ENCODE data around the gene DOK7. TPM values are rescaled to one million over a fixed set of nuclear protein-coding genes. Genes with fewer than 3 reads are reported as not detected.

DOK7 gene
- total RNA-seq, 4 donors from 2014 or later: not detected

DNA sequence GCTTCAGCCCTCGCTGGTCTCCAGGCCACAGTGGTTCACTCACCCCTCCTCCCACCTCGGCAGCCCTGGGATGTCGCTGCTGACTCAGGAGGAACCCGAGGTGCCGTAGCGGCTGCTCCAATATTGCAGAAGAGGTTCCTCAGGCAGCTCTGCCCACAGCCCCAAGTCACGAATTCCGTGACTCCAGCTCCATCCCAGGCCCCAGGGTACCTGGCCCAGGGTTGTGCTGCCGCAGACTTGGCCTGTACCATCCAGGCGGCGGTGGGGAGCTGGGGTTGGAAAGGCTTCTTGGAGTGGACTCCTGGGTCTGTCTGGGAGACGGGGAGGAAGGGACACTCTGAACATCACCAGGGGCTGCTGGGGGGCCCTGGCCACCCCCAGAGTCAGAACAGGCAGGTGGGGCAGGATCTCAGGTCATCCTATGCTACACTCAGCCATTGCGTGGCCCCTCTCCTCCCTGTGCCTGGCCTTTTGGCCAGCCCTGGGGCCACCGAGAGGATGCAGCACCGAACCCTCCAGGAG is 22.1 kb upstream of the DOK7 start:
- TF ChIP-seq, protein P1, sequence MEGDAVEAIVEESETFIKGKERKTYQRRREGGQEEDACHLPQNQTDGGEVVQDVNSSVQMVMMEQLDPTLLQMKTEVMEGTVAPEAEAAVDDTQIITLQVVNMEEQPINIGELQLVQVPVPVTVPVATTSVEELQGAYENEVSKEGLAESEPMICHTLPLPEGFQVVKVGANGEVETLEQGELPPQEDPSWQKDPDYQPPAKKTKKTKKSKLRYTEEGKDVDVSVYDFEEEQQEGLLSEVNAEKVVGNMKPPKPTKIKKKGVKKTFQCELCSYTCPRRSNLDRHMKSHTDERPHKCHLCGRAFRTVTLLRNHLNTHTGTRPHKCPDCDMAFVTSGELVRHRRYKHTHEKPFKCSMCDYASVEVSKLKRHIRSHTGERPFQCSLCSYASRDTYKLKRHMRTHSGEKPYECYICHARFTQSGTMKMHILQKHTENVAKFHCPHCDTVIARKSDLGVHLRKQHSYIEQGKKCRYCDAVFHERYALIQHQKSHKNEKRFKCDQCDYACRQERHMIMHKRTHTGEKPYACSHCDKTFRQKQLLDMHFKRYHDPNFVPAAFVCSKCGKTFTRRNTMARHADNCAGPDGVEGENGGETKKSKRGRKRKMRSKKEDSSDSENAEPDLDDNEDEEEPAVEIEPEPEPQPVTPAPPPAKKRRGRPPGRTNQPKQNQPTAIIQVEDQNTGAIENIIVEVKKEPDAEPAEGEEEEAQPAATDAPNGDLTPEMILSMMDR (IDR thresholded peaks at IDR 0.05; ENCODE audit: low read depth): no peak

- TF ChIP-seq, protein P1 (IDR thresholded peaks at IDR 0.05; ENCODE audit: low read depth): no peak
Measured at GRCh38 chr4:3441501-3442459, 21.3 kb upstream of the DOK7 start, which contains the start of gene HGFAC. Gene HGFAC (plus strand): TSS chr4:3441968. CDS start chr4:3442002, 34 bp downstream.

- TF ChIP-seq, protein P1 (IDR thresholded peaks at IDR 0.05; ENCODE audit: low read depth): no peak
Measured at GRCh38 chr4:3442460-3442958, 20.6 kb upstream of the DOK7 start.

DNA sequence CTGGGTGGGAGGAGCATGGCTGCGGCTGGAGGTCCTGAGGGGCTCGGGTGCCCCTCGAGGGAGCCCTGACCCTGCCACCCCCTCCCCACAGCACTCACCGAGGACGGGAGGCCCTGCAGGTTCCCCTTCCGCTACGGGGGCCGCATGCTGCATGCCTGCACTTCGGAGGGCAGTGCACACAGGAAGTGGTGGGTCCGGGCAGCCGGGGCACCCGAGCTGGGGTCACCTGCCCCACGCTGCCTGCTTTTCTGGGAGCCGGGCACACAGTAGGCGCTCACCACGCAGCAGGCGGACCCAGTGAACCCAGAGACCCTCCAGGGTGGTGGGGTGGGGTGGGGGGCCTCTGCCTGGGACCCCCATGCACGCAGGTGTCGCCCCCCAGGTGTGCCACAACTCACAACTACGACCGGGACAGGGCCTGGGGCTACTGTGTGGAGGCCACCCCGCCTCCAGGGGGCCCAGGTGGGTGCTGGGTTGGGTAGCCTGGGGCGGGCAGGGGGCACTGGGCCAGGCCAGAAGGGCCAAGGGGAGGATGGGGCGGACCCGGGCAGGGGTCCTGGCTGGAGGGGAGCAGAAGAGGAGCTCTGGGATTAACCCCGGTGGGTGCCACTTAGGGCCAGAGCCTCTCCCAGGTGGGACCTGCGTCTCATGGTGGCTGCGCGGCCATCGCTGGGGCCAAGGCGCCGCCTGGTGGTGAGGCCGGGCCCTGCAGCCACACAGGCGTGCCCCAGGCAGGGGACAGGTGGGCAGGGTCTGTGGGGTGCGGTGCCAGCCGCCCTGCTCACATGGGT is 20.0 kb upstream of the DOK7 start:
- TF ChIP-seq, protein P1 (IDR thresholded peaks at IDR 0.05; ENCODE audit: low read depth): no peak

DNA sequence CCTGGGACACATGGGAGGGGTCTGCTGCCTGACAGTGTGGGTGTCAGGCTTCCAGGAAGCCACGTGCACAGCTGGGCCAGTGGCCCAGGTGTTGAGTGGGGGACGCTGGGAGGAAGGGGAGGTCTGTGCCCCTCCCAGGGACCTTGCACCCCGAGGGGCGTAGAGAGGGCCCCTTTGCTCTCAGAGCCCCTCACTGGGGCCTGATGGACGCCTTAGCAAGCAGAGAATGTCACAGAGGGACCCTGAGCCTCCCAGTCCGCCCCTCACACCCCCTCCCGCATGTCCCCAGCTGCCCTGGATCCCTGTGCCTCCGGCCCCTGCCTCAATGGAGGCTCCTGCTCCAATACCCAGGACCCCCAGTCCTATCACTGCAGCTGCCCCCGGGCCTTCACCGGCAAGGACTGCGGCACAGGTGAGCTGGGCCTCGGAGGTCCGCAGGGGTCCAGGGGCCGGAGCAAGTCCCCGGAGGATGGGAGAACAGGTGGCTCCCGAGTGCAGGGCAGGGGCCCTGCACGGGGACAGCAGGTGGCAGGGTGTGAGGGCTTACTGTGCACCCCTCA is 19.3 kb upstream of the DOK7 start:
- TF ChIP-seq, protein P1 (IDR thresholded peaks at IDR 0.05; ENCODE audit: low read depth): no peak

GRCh38 chr4:3444351-3445110 is 18.6 kb upstream of the DOK7 start:
- TF ChIP-seq, protein P1 (IDR thresholded peaks at IDR 0.05; ENCODE audit: low read depth): no peak
